HG02840 (cell line): Measurements from ENCODE around the gene GRHL3.
"Not testable (repeated sequence)": the region's sequence is repeated elsewhere in the genome, so short reads cannot be mapped to it uniquely, and the experiment has no call there.

Source experiments
- ATAC-seq: cut with Tn5 transposase; IDR thresholded peaks from one replicate; pipeline ENCODE4 v1.9.1; 2021; ENCODE audit warnings: mild to moderate bottlenecking, moderate library complexity, moderate number of reproducible peaks; ENCODE audit not compliant: unreplicated experiment, low FRiP score

GRHL3 gene

GRCh38 chr1:24319312-24319863, at the start of gene GRHL3:
Gene GRHL3 (plus strand): TSS chr1:24319357. CDS start chr1:24319552, 195 bp downstream.
- ATAC-seq, result no peak

- ATAC-seq, result not testable (repeated sequence)
Observed at GRCh38 chr1:24274203-24275103, 44.7 kb upstream of the GRHL3 start.

GRCh38 chr1:24275104-24275410, 44.1 kb upstream of the GRHL3 start:
- no peak for ATAC-seq

GRCh38 chr1:24275510-24275909, 43.6 kb upstream of the GRHL3 start:
- no peak for ATAC-seq

GRCh38 chr1:24276791-24277190, 42.4 kb upstream of the GRHL3 start:
- ATAC-seq, result no peak

DNA sequence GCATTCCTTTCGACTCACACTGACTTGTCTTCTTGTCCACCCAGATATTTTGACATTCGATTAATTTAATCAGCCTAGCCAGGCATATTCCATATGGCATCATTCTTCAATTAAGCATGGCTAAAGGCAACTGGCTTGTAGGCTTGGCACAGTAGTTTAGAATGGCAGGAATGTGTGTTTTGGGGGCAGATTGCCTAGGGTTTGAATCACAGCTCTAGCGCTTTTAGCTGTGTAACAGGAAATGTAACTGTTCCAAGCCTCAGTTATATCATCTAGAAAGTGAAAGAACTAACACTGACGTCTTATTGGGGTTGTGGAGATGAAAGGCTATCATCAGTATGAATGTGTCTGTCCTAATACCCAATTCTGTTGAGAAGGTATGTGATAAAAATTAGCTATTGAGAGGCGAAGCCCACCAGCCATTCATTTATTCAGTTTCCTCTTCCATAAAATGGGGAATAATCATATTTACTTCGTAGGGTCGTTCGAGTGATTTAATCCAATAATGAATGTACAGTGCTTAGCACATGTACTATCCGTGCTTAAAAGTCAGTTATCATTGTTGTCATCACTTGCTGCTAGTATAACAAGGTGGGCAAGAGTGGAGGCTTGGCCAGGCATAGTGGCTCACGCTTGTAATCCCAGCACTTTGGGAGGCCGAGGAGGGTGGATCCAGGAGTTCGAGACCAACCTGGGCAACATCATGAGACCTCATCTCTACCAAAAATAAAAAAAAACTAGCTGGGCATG, 41.6 kb upstream of the GRHL3 start:
- no peak for ATAC-seq

GRCh38 chr1:24278726-24279125, 40.4 kb upstream of the GRHL3 start:
- ATAC-seq, result no peak

GRCh38 chr1:24279590-24280232, 39.4 kb upstream of the GRHL3 start:
- no peak for ATAC-seq

DNA sequence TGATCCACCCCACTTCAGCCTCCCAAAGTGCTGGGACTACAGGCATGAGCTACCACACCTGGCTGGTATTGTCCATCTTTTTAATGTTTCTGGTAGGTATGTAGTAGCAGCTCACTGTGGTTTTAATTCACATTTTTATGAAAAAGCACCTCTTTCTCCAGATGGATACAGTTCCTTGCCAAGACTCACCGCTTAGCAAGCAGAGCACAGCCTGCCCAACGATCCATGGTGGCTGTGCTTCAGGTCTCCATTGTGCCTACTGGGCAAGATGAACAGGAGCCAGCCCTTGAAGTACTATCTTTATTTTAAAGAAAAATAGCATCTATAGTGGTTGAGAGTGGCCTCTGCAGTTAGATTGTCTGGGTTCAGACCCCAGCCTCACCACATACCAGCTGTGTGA, 37.6 kb upstream of the GRHL3 start:
- no peak for ATAC-seq

DNA sequence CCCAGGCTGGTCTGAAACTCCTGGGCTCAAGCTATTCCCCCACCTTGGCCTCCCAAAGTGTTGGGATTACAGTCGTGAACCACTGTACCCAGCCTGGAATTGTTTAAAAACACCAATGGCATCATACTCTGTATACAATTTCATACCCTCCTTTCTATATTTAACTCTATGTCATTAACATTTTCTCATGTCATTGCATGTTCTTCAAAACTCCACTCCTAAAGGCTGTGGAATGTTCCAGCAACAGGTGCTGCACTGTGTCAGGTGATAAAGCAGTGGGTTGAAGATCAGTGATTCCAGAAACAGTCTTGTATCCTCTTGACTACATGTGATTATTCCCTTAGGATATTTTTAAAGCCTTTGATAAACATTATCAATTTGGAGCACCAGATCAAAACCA, 36.7 kb upstream of the GRHL3 start:
- ATAC-seq, result no peak

- ATAC-seq, result no peak
Observed at GRCh38 chr1:24283326-24284155, 35.6 kb upstream of the GRHL3 start.

- ATAC-seq, result no peak
Observed at GRCh38 chr1:24284156-24284471, 35.0 kb upstream of the GRHL3 start.

- no peak for ATAC-seq
Observed at GRCh38 chr1:24285231-24285630, 33.9 kb upstream of the GRHL3 start.

DNA sequence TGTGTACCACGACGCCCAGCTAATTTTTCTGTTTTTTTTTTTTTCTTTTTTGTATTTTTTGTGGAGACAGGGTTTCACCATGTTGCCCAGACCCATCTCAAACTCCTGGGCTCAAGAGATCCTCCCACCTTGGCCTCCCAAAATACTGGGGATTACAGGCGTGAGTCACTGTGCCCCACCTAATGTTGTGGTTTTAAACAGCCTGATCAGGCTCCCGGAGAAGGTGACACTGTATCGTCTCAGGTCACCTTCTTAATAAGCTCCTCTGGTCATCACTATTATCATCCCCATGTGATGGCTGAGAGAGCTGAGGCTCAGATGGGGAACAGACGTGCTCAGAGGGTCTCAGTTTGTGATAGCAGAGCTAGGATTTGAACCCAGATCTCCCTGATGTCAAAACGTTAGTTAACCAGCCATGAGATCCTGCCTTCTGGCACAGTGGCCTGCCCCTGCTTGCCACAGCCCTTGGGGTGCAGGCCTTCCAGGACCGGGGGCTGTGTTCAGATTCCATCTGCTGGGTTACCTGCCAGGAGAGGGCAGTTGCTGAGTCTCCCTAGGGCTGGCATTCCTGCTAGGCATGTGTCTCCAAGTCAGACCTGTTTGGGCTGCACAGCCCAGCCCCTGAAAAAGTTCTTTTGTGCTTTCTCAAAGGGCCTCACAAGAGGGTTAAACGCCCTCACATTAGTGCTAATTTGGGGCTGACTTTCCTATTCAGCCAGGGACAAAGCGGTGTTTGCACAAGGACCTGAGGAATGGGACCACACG, 32.7 kb upstream of the GRHL3 start:
- ATAC-seq, result no peak

- not testable (repeated sequence) for ATAC-seq
Observed at GRCh38 chr1:24287779-24288178, 31.4 kb upstream of the GRHL3 start.

GRCh38 chr1:24288479-24288878, 30.7 kb upstream of the GRHL3 start:
- no peak for ATAC-seq

DNA sequence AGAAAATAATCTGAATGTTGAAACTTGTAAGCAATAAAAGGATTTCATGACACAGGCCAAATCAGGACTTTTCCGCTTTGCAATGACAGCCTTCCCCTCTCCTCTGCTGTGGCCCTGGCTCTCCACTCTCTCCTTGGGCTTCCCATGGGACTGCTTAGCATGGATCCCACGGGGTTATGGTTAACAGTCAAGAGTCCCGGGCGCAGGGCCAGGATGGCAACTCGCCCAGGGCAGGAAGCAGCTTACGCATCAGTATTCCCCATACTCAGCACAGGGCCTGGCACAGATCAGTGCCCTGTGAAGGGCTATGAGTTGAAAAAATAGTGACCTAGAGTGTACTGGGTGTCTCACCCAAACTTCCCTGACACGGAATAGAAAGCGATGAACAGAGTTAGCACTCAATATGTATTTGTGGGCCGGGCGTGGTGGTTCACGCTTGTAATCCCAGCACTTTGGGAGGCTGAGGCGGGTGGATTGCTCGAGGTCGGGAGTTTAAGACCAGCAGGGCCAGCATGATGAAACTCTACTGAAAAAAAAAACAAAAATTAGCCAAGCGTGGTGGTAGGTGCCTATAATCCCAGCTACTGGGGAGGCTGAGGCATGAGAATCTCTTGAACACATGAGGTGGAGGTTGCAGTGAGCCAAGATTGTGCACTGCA, 29.1 kb upstream of the GRHL3 start:
- ATAC-seq, result no peak

DNA sequence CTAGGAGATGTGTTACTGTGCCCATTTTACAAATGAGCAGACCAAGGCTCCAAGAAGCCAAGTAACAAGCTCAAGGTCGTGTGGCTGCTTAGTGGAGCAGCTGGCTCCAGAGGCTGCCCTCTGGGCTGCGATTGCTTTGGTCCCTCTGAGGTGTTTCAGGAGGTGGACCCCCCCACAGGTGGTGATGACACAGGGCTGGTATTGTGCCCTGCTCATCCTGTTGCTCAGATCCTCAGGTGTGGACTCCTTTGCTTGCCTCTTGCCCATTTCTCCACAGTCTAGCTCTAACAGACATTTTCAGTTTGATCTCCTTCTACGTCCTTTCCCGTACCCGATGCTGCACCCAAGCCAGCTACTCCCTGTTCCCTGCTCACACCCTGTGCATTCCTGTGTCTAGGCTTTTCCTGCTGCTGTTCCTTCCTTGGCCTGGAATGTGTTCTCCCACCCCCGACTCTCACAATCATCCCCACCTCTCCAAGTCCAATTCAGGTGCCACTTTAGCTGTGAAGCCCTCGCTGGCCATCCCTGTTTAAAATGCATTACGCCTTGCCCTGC, 28.1 kb upstream of the GRHL3 start:
- ATAC-seq, result no peak

DNA sequence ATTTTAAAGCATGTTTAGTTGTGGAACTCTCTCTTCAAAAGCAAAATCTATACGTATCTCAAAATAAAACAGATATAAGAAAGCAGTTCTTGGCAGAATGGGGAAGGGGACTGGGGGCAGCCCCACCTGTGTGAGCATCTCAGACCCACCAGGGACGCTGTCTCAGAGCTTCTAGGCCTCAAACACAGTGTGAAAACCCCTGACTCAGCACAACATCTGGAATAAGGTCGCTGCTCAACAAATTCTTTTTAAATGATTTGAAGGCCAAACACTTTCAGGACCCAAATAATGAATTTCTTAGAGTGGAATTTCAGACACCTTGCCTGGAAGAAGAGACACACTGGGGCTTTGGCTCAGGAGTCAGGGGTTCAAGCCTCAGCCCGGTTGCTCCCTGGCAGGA, 27.1 kb upstream of the GRHL3 start:
- ATAC-seq, result no peak
